Rectal smooth muscle tissue (tissue), 1 donor: ENCODE measurements around the gene P2RY13.

Experiments
- H3K27ac ChIP-seq: one replicate; pipeline ENCODE4 v1.7.0; 2013; ENCODE audit warnings: low read depth, low read length, inconsistent platforms
- H3K27me3 ChIP-seq: one replicate; pipeline ENCODE4 v1.7.0; 2013; ENCODE audit warnings: low read length; ENCODE audit not compliant: control insufficient read depth, insufficient read depth
- H3K36me3 ChIP-seq: one replicate; pipeline ENCODE4 v1.7.0; 2013; ENCODE audit warnings: low read length; ENCODE audit not compliant: control insufficient read depth, insufficient read depth
- H3K4me1 ChIP-seq: one replicate; pipeline ENCODE4 v1.7.0; 2013; ENCODE audit warnings: low read length; ENCODE audit not compliant: control insufficient read depth, insufficient read depth
- H3K4me3 ChIP-seq: one replicate; pipeline ENCODE4 v1.7.0; 2013; ENCODE audit warnings: low read length
- H3K9ac ChIP-seq: one replicate; pipeline ENCODE4 v1.7.0; 2013; ENCODE audit warnings: low read length

The P2RY13 gene

DNA sequence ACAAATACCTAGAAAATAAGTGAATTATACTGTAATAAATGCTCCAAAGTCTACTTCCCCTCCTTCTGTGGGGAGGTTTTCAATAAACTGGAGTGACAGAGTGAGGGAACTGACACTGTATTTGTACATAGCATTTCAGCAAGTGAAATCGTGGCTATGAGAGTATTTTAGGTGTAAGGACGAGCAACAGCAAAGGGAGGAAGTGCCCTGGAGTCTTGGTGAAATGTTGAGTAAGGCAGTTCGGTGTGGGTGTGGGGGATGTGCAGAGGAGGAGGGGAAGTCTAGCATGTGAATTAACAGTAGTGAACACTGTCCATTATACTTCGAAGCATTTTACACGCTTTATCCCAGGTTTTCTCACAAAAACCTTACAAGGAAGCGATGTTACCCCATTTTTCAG, 18.1 kb upstream of the P2RY13 start:
- Histone ChIP-seq H3K27me3 (no peaks in the 10 kb centered on the region), H3K27ac (no peak overlapping the region), H3K4me1 (no peaks in the 10 kb centered on the region), H3K9ac (no peak overlapping the region), H3K36me3 (no peaks in the 10 kb centered on the region), H3K4me3 (no peak overlapping the region)

DNA sequence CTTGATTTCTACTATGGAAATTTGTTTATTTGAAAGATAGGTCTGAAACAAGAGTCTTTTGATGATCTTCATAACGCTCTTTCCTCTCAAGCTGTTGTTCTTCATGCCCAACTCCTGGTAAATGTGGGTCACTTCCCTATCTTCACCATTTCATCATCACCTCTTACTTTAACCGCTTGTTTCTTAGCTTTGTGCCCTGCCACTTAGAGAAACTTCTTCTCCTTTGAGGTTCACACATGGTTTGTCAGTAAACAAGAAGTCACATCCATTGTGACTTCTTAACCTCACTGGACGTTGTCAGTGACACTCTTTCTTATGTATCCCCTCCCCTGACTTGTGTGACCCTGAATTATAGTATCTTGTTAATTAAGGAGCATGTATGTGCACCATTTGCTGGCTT, 16.9 kb upstream of the P2RY13 start:
- H3K27me3 ChIP-seq: no peaks in the 10 kb centered on the region
- no peaks in the 10 kb centered on the region for H3K36me3 ChIP-seq
- H3K4me1 ChIP-seq: no peaks in the 10 kb centered on the region
- peak overlapping the region; percentile 63 for H3K27ac ChIP-seq
- no peak overlapping the region for H3K4me3 ChIP-seq
- no peak overlapping the region for H3K9ac ChIP-seq

DNA sequence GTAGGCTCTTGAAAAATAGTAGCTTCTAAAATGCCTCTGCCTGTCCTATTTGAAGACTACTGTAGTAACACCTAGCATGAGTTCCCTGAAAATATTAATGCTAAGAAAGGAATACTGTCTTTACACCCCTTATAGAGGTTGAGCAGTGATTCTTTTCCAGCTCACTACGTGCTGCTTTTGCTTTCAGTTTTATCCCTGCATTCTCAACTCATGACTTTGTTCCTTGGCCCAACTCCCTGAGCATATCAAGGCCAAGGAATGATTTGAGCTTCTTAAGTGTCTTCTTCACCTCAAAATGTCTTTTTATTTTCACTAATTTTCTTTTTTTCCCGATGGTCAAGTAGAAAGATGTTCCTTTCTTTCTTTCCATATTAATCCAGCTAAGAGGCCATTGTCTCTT, 16.5 kb upstream of the P2RY13 start:
- Histone ChIP-seq H3K4me1 (no peaks in the 10 kb centered on the region), H3K9ac (no peak overlapping the region), H3K36me3 (no peaks in the 10 kb centered on the region), H3K27me3 (no peaks in the 10 kb centered on the region), H3K4me3 (peak overlapping the region; percentile 33), H3K27ac (peak overlapping the region; percentile 63)

DNA sequence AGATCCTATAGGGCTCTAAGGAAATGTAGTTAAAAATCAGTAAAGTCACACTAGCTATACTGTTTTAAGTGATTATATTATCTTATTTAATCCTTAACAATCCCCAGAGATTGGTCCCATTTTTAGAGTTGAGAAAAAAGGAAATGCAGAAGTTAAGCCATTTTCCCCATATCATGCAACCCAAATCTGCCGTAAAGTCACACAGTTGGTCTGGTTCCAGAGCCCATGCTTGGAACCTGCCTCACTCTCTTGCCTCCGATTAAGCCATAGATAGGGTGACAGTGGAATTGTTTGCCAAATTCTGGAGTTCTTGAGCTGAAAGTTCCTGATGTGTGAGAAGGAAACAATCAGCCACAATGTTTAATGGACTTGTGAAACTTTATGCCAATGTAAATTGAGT, 2.3 kb upstream of the P2RY13 start:
- Histone ChIP-seq H3K27ac (no peak overlapping the region), H3K27me3 (no peaks in the 10 kb centered on the region), H3K4me1 (no peaks in the 10 kb centered on the region), H3K4me3 (no peak overlapping the region), H3K9ac (no peak overlapping the region), H3K36me3 (no peaks in the 10 kb centered on the region)

DNA sequence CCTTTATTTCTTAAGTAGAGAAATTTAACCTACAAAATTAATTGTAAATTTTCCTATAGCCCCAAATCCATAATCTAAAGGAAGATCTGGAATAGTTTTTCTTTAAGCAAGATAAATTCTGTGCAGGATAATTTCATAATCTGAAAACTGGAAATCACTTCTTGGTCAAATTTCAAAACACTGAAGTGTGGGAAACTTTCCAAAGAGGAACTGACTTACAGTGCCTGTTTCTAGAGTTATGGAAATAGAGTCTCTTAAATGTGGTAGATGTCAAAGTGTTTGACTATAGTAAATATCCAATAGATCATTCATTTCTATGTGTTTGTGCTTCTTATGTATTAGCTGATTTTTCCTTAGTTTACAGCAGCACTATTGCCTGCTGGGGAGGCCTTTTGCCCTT, 1.6 kb upstream of the P2RY13 start:
- Histone ChIP-seq H3K4me3 (no peak overlapping the region), H3K4me1 (no peaks in the 10 kb centered on the region), H3K27me3 (no peaks in the 10 kb centered on the region), H3K9ac (no peak overlapping the region), H3K27ac (no peak overlapping the region), H3K36me3 (no peaks in the 10 kb centered on the region)

DNA sequence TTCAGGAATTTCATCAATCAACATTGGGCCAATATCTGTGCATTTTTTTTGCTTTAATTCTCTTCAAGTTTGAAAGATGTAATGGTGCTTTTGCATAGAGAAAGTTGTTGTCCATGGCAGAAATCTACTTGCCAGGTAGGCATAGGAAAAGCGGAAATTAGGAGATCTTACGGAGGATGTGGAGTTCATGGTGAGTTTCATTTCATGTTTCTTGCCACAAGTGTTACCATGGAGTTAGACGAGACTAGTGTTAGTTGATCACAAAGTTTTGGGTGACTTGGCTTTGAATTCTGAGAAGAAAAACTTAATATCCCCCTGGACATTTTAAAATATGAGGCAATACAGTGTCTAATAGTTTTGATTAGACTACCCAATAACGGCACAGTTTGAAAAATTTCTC, 1.0 kb upstream of the P2RY13 start:
- Histone ChIP-seq H3K9ac (no peak overlapping the region), H3K27me3 (no peaks in the 10 kb centered on the region), H3K36me3 (no peaks in the 10 kb centered on the region), H3K4me1 (no peaks in the 10 kb centered on the region), H3K27ac (no peak overlapping the region), H3K4me3 (no peak overlapping the region)

DNA sequence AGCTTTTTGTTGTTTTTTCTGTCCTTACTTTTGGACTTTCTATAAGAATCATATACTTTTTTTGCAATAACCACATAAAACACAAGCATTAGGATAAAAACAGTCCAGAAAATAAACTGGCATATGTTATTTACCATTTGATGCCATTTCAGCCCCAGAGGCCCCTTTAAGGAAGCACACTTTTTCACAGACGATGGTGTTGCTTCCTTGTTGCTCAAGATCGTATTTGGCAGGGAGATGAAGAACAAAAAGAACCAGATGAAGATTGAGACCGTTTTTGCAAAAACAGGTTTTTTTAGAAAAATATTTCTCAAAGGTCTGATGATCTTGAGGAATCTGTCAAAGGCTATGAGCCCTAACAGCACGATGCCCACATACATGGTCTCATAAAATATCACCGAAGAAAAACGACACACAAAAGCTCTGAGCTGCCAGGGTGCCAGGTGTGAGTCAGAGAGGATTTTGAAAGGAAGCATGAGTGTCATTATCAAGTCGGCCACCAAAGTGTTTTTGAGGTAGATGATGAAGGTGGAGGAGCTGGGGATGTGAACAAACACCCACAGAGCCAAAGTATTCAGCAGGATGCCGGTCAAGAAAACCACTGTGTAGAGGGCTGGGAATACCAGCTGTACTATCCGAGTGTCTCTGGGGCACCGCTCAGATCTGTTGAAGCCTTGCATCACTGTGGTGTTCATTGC, 902 bp downstream of the P2RY13 start:
- Histone ChIP-seq H3K27ac (no peak overlapping the region), H3K27me3 (no peaks in the 10 kb centered on the region), H3K36me3 (no peaks in the 10 kb centered on the region), H3K9ac (no peak overlapping the region), H3K4me3 (peak overlapping the region; percentile 27), H3K4me1 (no peaks in the 10 kb centered on the region)

DNA sequence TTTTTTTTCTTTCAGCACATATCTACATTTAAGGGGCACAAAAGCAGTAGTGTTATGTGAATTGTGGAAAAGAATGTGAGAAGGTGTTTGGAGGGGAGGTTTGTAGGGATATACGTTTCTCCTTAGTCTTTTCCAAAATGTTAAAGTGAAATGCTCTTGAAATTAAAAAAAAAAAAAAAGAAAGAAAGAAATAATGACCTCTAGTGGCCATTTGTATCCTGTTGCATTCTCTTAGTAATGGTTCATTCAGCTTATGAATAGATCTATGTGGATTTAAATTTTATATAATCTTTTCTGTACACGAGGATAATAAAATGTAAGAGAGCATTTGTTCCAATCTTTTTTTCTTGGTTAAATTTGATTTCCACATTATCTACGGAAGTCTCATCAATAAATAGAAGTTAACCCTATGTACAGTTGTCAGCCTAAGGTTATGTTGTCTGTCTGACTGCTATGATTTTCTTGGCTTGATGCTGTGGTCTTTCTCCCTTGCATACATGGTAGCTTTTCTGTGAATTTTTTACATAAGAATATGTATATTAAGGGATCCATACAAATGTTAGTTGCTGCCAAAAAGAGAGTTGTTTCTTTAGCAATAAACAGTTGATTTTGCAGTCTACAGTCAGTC, 1.7 kb downstream of the P2RY13 start:
- no peaks in the 10 kb centered on the region for H3K27me3 ChIP-seq
- H3K4me3 ChIP-seq: no peak overlapping the region
- H3K9ac ChIP-seq: no peak overlapping the region
- no peaks in the 10 kb centered on the region for H3K36me3 ChIP-seq
- H3K27ac ChIP-seq: no peak overlapping the region
- no peaks in the 10 kb centered on the region for H3K4me1 ChIP-seq

DNA sequence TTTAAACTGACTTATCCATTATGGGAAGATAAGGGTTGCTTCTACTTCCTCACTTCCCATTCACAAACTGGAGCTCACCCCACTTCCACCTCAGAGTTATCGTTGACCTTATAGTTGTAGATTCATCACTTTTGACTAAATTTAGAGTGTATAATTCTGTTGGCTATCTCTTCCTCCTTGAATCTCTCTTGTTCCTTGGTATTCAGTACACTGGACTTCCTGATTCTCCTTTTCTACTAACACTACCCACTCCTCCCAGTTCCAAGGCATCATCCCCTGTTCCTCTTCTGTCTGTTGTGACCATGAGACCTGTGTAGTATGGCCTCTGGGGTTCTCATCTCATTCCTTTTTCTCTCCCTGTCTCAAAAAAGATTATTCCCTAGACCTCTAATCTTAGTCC, 6.8 kb downstream of the P2RY13 start:
- H3K9ac ChIP-seq: no peak overlapping the region
- H3K27me3 ChIP-seq: no peaks in the 10 kb centered on the region
- H3K4me1 ChIP-seq: no peaks in the 10 kb centered on the region
- no peak overlapping the region for H3K4me3 ChIP-seq
- no peak overlapping the region for H3K27ac ChIP-seq
- H3K36me3 ChIP-seq: no peaks in the 10 kb centered on the region

DNA sequence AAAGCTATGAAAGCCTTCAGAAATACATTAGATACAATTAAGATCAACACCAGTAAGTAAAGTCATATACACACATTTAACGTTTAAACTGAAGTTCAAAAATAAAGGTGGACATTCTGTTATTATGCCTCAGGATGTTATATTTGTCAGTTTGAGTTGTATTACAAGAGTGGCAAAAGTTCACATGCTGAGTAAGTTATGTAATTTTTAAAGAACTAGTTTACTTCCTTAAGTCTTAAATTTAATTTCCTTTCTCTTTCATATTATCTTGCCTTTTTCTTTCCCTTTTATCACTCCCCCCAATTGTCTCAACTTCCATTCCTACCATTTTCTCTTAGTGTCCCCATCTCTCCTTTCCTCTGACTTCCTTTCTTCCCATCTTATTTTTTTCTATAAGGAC, 7.8 kb downstream of the P2RY13 start:
- no peak overlapping the region for H3K27ac ChIP-seq
- no peak overlapping the region for H3K4me3 ChIP-seq
- H3K4me1 ChIP-seq: no peaks in the 10 kb centered on the region
- no peaks in the 10 kb centered on the region for H3K27me3 ChIP-seq
- H3K9ac ChIP-seq: no peak overlapping the region
- no peaks in the 10 kb centered on the region for H3K36me3 ChIP-seq

DNA sequence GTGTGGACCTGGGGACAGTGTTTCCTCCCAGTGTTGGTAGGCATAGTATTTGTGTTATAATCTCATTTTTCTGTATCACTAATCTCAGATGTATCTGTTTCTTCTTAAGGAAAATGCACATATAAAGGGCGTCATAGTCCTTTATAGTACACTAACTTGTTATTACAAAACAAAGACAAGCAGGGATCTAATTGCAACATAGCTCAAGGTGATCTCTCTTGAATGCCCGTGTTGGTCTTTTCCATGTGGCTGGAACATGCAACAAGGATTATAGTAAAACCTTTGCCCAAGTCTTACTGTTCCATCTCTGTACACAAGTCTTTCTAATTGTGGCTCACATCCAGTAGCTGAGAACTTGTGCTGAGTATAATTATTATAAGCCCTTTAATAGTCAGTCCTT, 9.2 kb downstream of the P2RY13 start:
- Histone ChIP-seq H3K4me1 (no peaks in the 10 kb centered on the region), H3K27me3 (no peaks in the 10 kb centered on the region), H3K9ac (no peak overlapping the region), H3K4me3 (no peak overlapping the region), H3K27ac (no peak overlapping the region), H3K36me3 (no peaks in the 10 kb centered on the region)

DNA sequence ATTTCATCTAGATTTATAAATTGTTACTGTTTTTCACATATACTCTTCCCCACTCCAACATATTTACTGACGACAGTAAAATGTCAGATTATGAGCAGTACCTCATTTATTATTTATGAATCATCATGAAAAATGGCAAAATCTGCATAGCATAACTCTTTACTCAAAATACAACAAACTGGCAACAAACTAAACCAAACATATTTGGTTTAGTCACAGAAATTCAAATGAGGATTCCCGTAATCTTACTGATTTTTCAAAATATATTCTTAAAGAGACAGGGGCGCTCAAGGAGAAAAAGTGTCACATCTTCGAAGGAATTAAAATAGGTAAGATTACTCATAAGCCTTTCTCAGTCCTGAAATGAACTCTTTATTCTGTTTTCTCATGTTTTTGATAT, 9.7 kb downstream of the P2RY13 start:
- H3K9ac ChIP-seq: no peak overlapping the region
- no peaks in the 10 kb centered on the region for H3K27me3 ChIP-seq
- no peak overlapping the region for H3K27ac ChIP-seq
- H3K4me3 ChIP-seq: no peak overlapping the region
- no peaks in the 10 kb centered on the region for H3K36me3 ChIP-seq
- no peaks in the 10 kb centered on the region for H3K4me1 ChIP-seq

DNA sequence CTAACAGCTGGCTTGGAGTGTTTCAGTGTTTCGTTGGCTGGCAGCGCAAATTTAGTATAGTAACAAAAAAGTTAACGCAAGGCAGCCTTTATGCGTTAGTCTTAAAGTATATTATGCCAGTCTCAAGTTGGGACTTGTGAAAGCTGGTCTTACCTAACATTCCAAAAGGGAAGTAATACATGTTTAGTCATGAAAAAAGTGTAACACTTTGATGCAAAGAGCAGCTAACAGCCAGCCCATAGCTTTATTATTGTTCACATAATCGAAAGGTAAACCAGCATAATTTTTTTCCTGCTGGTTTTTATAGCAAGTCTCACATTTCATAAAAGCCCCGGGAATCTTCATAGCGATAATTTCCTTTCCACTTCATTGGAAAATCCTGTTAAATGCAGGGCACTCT, 10.4 kb downstream of the P2RY13 start:
- Histone ChIP-seq H3K36me3 (no peaks in the 10 kb centered on the region), H3K9ac (no peak overlapping the region), H3K4me1 (no peaks in the 10 kb centered on the region), H3K4me3 (no peak overlapping the region), H3K27me3 (no peaks in the 10 kb centered on the region), H3K27ac (no peak overlapping the region)
